ENCODE data around the gene PTCH1. TPM values are rescaled to one million over a fixed set of nuclear protein-coding genes. Genes with fewer than 3 reads are reported as not detected.

PTCH1 gene
- total RNA-seq, 1 experiment from 2014 or later: 7.6 TPM

DNA sequence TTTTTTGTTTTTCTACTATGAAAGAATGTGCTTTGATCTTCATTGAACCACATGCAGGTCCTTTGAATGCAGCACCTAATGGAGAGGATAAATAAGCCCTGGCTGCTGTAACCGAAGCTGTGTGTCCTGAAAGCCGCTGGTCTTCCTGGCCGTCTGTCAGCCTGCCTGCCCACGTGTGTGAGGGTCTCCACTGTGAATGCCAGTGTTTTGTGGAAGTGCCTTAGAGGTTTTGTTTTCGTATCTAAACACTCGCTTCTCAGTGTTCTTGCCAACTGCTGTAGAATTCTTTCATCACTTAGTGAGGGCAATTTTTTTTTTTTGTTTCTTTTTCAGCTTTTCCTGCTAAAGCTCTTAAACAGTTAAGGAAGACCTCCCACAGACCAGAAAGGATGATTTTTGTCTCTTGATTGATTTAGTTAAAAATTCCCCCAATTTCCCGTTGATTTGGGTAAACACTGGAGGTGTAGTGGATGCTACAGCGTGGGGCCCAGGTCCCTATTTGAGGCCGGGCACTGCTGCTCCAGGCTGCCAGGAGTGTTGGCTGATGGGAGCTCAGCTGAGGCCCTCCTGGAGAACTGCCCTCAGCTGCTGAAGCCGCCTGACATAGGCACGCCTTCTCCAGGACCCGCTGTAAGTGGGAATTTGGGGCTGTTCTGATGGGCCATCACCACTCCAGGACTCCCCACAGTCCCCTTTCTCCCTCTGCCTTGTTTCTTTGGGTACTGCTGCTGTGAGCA, 29.2 kb upstream of the PTCH1 start:
- BruUV-seq (replicated peaks): no TSS peak

DNA sequence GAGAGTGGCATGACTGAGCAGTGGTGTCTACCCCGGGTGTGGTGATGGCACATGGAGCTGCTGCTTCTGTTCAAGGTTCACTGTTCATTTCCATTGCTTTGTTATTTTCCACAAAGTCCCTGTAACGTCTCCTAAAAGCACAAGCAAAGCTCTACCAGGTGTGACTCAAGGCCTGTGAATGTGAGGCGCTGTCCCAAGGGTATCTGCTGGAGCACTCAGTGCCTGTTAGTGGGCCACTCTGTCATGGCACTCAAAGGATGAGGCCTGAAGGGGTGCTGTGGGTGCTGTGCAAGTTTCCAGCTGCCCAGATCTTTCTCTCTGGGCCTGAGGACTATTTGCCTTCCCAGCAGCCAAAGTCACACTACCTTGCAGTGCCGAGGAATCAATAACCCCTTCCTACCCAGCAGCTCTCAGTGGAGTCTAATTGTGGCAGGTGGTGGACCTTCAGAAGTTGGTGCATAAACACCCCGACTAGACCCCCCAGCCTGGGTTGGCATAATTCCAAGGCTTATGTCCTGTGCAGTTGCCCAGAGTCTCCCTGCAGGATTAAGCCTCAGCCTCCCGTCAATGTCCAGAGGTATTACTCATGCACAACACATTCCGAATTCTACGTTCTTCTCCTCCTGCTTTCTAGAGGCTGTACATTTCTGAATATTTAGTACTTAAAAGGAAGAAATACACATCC, 17.4 kb upstream of the PTCH1 start:
- intact Hi-C loops (cut with micrococcal nuclease; ENCODE audit: unreplicated experiment): no loop called here
- no peak for DNase-seq
- TF ChIP-seq, protein P1, sequence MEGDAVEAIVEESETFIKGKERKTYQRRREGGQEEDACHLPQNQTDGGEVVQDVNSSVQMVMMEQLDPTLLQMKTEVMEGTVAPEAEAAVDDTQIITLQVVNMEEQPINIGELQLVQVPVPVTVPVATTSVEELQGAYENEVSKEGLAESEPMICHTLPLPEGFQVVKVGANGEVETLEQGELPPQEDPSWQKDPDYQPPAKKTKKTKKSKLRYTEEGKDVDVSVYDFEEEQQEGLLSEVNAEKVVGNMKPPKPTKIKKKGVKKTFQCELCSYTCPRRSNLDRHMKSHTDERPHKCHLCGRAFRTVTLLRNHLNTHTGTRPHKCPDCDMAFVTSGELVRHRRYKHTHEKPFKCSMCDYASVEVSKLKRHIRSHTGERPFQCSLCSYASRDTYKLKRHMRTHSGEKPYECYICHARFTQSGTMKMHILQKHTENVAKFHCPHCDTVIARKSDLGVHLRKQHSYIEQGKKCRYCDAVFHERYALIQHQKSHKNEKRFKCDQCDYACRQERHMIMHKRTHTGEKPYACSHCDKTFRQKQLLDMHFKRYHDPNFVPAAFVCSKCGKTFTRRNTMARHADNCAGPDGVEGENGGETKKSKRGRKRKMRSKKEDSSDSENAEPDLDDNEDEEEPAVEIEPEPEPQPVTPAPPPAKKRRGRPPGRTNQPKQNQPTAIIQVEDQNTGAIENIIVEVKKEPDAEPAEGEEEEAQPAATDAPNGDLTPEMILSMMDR (IDR thresholded peaks at IDR 0.05; ENCODE audit: unreplicated experiment): no peak
- Mint-ChIP-seq H3K27me3 (ENCODE audit: unreplicated experiment) (peaks cover 50% of the 10 kb centered on the region), H3K4me3 (ENCODE audit: low read depth, unreplicated experiment) (no peak overlapping the region), H3K4me1 (ENCODE audit: low read depth, unreplicated experiment) (no peaks in the 10 kb centered on the region), H3K27ac (ENCODE audit: unreplicated experiment) (no peak overlapping the region), H3K36me3 (ENCODE audit: insufficient read depth, unreplicated experiment) (no peaks in the 10 kb centered on the region), H3K9me3 (ENCODE audit: low read depth, unreplicated experiment) (no peaks in the 10 kb centered on the region)
- CTCF ChIA-PET: no interaction called here
- no TSS peak for BruUV-seq (replicated peaks)

More for the DNA sequence above, 29.2 kb upstream of the PTCH1 start:
- TF ChIP-seq, protein P1 (IDR thresholded peaks at IDR 0.05; ENCODE audit: unreplicated experiment): no peak
- Mint-ChIP-seq H3K27ac (ENCODE audit: unreplicated experiment) (no peak overlapping the region), H3K36me3 (ENCODE audit: insufficient read depth, unreplicated experiment) (no peaks in the 10 kb centered on the region), H3K27me3 (ENCODE audit: unreplicated experiment) (peaks cover 59% of the 10 kb centered on the region), H3K9me3 (ENCODE audit: low read depth, unreplicated experiment) (no peaks in the 10 kb centered on the region), H3K4me3 (ENCODE audit: low read depth, unreplicated experiment) (no peak overlapping the region), H3K4me1 (ENCODE audit: low read depth, unreplicated experiment) (no peaks in the 10 kb centered on the region)
- intact Hi-C loops (cut with micrococcal nuclease; ENCODE audit: unreplicated experiment): no loop called here
- CTCF ChIA-PET: no interaction called here
- no peak for DNase-seq

DNA sequence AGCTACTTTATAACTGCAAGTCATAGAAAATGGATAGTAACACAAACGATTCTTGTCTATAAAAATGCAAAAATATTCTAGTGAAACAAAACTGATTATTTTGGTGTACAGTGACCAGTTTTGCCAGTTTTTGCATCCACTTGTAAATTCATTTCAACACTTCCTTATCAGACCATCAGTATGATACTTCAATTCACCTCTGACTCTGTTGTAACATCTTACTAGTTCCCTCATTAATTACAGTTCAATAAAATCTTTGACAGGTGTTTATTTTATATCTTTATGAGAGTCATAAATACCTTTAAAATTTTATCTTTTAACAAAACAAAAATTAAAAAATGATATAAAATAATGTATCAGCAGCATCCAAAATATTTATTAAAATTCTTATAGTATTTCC, 13.1 kb upstream of the PTCH1 start:
- Mint-ChIP-seq H3K36me3 (ENCODE audit: insufficient read depth, unreplicated experiment) (no peaks in the 10 kb centered on the region), H3K4me3 (ENCODE audit: low read depth, unreplicated experiment) (no peak overlapping the region), H3K4me1 (ENCODE audit: low read depth, unreplicated experiment) (no peaks in the 10 kb centered on the region), H3K27me3 (ENCODE audit: unreplicated experiment) (peaks cover 78% of the 10 kb centered on the region), H3K27ac (ENCODE audit: unreplicated experiment) (no peak overlapping the region), H3K9me3 (ENCODE audit: low read depth, unreplicated experiment) (no peaks in the 10 kb centered on the region)
- TF ChIP-seq, protein P1 (IDR thresholded peaks at IDR 0.05; ENCODE audit: unreplicated experiment): no peak
- no peak for DNase-seq
- no TSS peak for BruUV-seq (replicated peaks)
- intact Hi-C loops (cut with micrococcal nuclease; ENCODE audit: unreplicated experiment): no loop called here
- CTCF ChIA-PET: no interaction called here

DNA sequence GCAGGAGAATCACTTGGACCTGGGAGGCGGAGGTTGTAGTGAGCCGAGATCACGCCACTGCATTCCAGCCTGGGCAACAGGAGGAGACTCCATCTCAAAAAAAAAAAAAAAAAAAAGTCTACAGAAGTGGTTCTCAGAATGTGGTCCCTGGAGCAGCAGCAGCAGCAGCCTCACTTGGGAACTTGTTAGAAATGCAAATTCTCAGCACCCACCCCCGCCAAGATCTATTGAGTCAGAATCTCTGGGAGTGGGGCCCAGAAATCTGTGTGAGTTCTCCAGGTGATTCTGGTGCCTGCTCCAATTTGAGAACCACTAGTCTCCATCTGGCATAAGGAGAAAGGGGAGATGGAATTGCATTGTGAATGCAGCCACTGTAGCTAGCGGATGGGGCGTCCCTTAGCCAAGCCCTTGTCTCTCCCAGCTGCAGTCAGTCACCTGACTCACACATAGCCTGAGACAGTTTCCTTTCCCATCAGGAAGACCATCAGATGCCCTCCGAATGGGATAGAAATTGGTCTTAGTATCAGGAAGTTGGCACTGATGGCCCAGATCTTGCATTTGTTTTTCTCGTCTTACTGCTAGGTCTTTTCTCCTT, 12.2 kb upstream of the PTCH1 start:
- no peaks in the 10 kb centered on the region for H3K36me3 Mint-ChIP-seq (ENCODE audit: insufficient read depth, unreplicated experiment)
- no peak overlapping the region for H3K27ac Mint-ChIP-seq (ENCODE audit: unreplicated experiment)
- BruUV-seq (replicated peaks): no TSS peak
- no peaks in the 10 kb centered on the region for H3K9me3 Mint-ChIP-seq (ENCODE audit: low read depth, unreplicated experiment)
- no peak overlapping the region for H3K4me3 Mint-ChIP-seq (ENCODE audit: low read depth, unreplicated experiment)
- peaks cover 80% of the 10 kb centered on the region for H3K27me3 Mint-ChIP-seq (ENCODE audit: unreplicated experiment)
- CTCF ChIA-PET: no interaction called here
- H3K4me1 Mint-ChIP-seq (ENCODE audit: low read depth, unreplicated experiment): no peaks in the 10 kb centered on the region
- intact Hi-C loops (cut with micrococcal nuclease; ENCODE audit: unreplicated experiment): no loop called here
- DNase-seq: no peak
- TF ChIP-seq, protein P1 (IDR thresholded peaks at IDR 0.05; ENCODE audit: unreplicated experiment): no peak
